HEK293T (cell line): ENCODE measurements around the gene KCNK3.
"Not testable (repeated sequence)": the region's sequence is repeated elsewhere in the genome, so short reads cannot be mapped to it uniquely, and the experiment has no call there.

Experiments
- CTCF ChIA-PET: fragments of 350-600 bp; formaldehyde crosslinking; extraction: SDS; loops from one replicate; lab custom pipeline; 2021; ENCODE audit warnings: antibody characterized with exemption, inconsistent platforms; lab: Yijun Ruan, JAX
- POLR2A ChIA-PET: fragments of 350-600 bp; formaldehyde crosslinking; extraction: SDS; loops from one replicate; lab custom pipeline; 2020; ENCODE audit warnings: antibody characterized with exemption, inconsistent platforms; lab: Yijun Ruan, JAX
- DNase-seq: peaks from one replicate; pipeline ENCODE4 v3.0.0; 2012; ENCODE audit warnings: mixed read lengths; ENCODE audit errors: extremely low spot score
- ARNT ChIP-seq: fragments of 450-650 bp; IDR thresholded peaks from 2 replicates; pipeline ENCODE4 v1.6.1; 2017; ENCODE audit warnings: mild to moderate bottlenecking
- BHLHE40 ChIP-seq: fragments of 450-650 bp; IDR thresholded peaks from 2 replicates; pipeline ENCODE4 v1.6.1; 2016; ENCODE audit warnings: mild to moderate bottlenecking, moderate library complexity, borderline replicate concordance
- CTBP1 ChIP-seq: fragments of 450-650 bp; IDR thresholded peaks from 2 replicates; pipeline ENCODE4 v1.6.1; 2016; ENCODE audit warnings: borderline replicate concordance
- ELF4 ChIP-seq: fragments of 450-650 bp; IDR thresholded peaks from 2 replicates; pipeline ENCODE4 v1.6.1; 2017; ENCODE audit warnings: antibody characterized with exemption
- FOXA1 ChIP-seq: fragments of 450-650 bp; IDR thresholded peaks from 2 replicates; pipeline ENCODE4 v1.6.1; 2016; ENCODE audit warnings: mild to moderate bottlenecking
- FOXK2 ChIP-seq: fragments of 450-650 bp; IDR thresholded peaks from 2 replicates; pipeline ENCODE4 v1.6.1; 2016; ENCODE audit warnings: mild to moderate bottlenecking
- FOXM1 ChIP-seq: fragments of 450-650 bp; IDR thresholded peaks from 2 replicates; pipeline ENCODE4 v1.6.1; 2017; ENCODE audit warnings: mild to moderate bottlenecking, borderline replicate concordance
- HDGF ChIP-seq: fragments of 450-650 bp; IDR thresholded peaks from 2 replicates; pipeline ENCODE4 v1.6.1; 2017; ENCODE audit warnings: antibody characterized with exemption, borderline replicate concordance
- L3MBTL2 ChIP-seq: fragments of 450-650 bp; conservative IDR thresholded peaks from 2 replicates; pipeline ENCODE4 v1.6.1; 2016; ENCODE audit warnings: mild to moderate bottlenecking
- LEF1 ChIP-seq: fragments of 450-650 bp; IDR thresholded peaks from 2 replicates; pipeline ENCODE4 v1.6.1; 2017; ENCODE audit warnings: mild to moderate bottlenecking, borderline replicate concordance
- NFRKB ChIP-seq: fragments of 450-650 bp; IDR thresholded peaks from 2 replicates; pipeline ENCODE4 v1.6.1; 2016; ENCODE audit warnings: mild to moderate bottlenecking, moderate library complexity
- SP1 ChIP-seq: fragments of 450-650 bp; IDR thresholded peaks from 2 replicates; pipeline ENCODE4 v1.6.1; 2017
- SUZ12 ChIP-seq: fragments of 450-650 bp; IDR thresholded peaks from 2 replicates; pipeline ENCODE4 v1.6.1; 2016; ENCODE audit warnings: mild to moderate bottlenecking
- TARDBP ChIP-seq: fragments of 450-650 bp; IDR thresholded peaks from 2 replicates; pipeline ENCODE4 v1.6.1; 2016
- ZNF384 ChIP-seq: fragments of 450-650 bp; IDR thresholded peaks from 2 replicates; pipeline ENCODE4 v1.6.1; 2016
- TF ChIP-seq, protein P1 (sequence below): fragments of 450-650 bp; IDR thresholded peaks from 2 replicates; pipeline ENCODE4 v1.6.1; 2016

KCNK3 gene

DNA sequence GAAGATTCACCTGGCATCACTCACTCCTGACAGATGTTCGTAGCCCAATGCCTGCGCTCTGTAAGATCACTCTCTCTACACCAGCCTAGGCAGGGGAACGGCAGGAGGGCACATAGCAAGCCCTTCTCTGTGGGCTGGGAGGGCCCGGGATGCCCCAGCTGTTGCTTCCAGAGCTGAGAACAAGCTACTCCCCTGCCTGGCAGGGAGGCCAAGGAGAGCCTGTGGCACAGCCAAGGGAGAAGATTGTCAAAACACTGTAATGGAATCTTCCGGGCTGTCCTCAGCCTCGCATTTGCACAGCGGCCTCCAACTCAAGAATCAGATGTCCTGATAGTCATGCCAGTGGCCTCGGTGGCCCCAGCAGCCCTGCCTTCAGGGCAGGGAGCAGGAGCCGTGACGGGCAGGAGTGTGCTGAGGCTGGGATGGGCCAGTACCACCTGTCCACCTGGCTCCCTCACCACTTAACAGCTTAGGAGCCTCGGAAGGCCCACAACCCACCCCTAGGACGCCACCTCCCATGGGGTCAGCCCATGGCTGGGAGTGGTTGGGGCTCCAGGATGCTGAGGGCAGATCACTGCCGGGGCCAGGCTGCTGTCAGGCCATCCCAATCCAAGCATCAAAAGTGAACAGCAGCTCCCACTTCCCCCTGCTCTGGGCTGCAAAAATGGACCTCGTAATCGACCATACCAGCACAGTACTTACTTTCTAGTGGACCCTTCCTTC is 49.7 kb downstream of the KCNK3 start:
- CTCF ChIA-PET: no interaction called here
- no peak for DNase-seq
- no peak for TF ChIP-seq TARDBP
- POLR2A ChIA-PET: no interaction called here

DNA sequence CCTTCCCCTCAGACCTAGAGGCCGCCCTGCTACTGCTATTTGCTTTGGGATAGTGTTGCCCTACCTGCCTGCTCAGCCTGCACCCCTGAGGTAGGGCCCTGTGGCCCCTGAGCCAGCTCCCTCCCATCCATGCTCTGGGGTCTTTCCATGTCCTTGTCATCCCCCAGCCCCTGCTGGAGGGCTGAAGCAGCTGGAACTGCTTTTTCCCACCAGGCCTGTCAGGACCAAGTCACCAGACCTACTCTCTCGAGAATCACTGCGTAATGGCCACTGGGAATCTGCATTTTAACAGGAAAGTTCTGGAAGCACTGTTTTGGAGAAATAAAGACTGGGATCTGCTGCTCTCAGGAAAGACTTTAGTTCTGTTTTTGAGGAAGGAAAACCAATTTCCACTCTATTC is 51.3 kb downstream of the KCNK3 start:
- CTCF ChIA-PET: no interaction called here
- TF ChIP-seq ELF4: no peak
- no peak for TF ChIP-seq SUZ12
- no peak for TF ChIP-seq LEF1
- TF ChIP-seq BHLHE40: no peak
- no peak for TF ChIP-seq FOXK2
- no peak for TF ChIP-seq CTBP1
- TF ChIP-seq ARNT: no peak
- TF ChIP-seq NFRKB: no peak
- no peak for TF ChIP-seq TARDBP
- TF ChIP-seq FOXA1: no peak
- TF ChIP-seq, protein P1, sequence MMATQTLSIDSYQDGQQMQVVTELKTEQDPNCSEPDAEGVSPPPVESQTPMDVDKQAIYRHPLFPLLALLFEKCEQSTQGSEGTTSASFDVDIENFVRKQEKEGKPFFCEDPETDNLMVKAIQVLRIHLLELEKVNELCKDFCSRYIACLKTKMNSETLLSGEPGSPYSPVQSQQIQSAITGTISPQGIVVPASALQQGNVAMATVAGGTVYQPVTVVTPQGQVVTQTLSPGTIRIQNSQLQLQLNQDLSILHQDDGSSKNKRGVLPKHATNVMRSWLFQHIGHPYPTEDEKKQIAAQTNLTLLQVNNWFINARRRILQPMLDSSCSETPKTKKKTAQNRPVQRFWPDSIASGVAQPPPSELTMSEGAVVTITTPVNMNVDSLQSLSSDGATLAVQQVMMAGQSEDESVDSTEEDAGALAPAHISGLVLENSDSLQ: no peak
- no peak for TF ChIP-seq SP1
- no peak for TF ChIP-seq FOXM1
- no peak for TF ChIP-seq L3MBTL2
- POLR2A ChIA-PET: interaction anchor here (1.4 kb wide), 1 partner anchor 129 kb away, joined by 3 read pairs; no protein-coding TSS in a partner anchor
- DNase-seq: no peak

DNA sequence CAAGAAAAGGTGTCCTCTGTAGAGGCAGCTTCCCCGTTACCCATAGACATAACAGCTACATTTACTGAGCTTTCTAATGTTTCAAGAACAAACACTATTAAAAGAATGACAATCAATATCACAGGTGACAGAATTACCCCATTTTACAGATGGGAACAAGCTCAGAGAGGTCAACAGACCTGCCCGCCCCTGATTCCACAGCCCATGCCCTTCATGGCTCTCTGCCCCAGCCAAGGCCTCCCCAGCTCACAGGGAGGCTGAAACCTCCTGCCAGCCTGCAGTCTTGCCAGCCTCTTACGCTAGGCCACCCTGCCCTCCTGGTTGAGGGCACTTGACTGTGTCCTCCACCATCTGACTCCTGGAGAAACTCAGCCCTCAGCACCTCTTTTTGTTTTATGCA is 52.4 kb downstream of the KCNK3 start:
- no peak for DNase-seq
- TF ChIP-seq FOXA1 (no peak), TARDBP (no peak), ELF4 (no peak), HDGF (no peak), BHLHE40 (no peak), SUZ12 (no peak), NFRKB (no peak), FOXM1 (no peak), FOXK2 (no peak), ARNT (no peak), CTBP1 (no peak), SP1 (no peak), LEF1 (no peak), L3MBTL2 (no peak), ZNF384 (no peak)
- TF ChIP-seq, protein P1: no peak
- POLR2A ChIA-PET: no interaction called here
- CTCF ChIA-PET: interaction anchor here (0.6 to 3.4 kb wide), 5 partner anchors 11 to 158 kb away, joined by 3 to 28 read pairs (median 4); no protein-coding TSS in a partner anchor

DNA sequence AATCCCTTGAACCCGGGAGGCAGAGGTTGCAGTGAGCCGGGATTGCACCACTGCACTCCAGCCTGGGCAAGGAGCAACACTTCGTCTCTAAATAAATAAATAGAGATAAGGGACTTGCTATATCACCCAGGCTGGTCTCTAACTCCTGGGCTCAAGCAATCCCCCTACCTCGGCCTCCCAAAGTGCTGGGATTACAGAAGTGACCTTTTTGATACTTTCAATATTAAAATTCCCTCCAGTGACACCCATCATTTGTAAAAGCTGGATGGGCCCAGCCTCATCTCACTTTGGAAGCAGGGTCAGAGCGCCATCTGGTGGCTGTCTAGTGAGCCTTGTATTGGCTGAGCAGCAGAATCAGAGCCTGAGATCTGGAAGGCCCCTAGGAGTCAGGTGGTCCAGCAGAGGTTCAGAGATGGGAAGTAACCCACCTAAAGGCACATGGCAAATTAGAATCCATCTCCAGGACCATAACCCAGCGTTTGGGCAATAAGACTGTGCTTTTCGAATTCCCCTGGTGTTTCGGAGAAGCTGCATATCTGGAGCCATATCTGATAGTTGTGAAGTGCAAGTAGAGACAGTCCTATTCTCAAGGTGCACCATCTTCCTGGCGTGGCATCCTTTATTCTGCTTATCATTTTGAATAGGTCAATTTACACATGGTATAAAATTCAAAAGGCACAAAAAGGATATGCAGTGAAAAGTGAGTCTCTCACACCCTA is 53.2 kb downstream of the KCNK3 start:
- ChIA-PET CTCF (interaction anchor here (0.6 to 3.4 kb wide), 5 partner anchors 10 to 154 kb away, joined by 3 to 28 read pairs (median 3); no protein-coding TSS in a partner anchor), POLR2A (no interaction called here)
- DNase-seq: peak; percentile 83
- TF ChIP-seq LEF1 (no peak), NFRKB (no peak), HDGF (no peak), FOXM1 (no peak), CTBP1 (no peak), ARNT (no peak)

DNA sequence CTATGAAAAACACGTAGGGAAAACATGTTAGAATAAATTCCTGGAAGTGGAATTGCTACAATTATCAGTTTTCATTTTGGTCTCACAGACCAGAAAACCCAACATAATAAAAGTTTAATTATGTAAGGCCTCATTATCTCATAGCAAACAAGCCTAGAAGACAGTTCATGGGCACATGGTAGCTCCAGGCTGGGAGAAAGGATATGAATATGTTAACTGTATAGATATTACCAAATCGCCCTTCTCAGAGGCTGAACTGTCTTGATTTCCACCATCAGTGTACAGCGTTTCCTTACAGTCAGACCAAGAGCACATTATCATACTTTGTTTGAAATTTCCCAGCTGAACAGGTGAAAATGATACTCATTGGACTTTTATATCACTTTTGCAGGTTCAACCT is 54.4 kb downstream of the KCNK3 start:
- TF ChIP-seq ARNT: no peak
- ChIA-PET CTCF (interaction anchor here (0.9 to 3.4 kb wide), 2 partner anchors 139 to 142 kb away, joined by 4 to 28 read pairs; no protein-coding TSS in a partner anchor), POLR2A (no interaction called here)
- no peak for DNase-seq

DNA sequence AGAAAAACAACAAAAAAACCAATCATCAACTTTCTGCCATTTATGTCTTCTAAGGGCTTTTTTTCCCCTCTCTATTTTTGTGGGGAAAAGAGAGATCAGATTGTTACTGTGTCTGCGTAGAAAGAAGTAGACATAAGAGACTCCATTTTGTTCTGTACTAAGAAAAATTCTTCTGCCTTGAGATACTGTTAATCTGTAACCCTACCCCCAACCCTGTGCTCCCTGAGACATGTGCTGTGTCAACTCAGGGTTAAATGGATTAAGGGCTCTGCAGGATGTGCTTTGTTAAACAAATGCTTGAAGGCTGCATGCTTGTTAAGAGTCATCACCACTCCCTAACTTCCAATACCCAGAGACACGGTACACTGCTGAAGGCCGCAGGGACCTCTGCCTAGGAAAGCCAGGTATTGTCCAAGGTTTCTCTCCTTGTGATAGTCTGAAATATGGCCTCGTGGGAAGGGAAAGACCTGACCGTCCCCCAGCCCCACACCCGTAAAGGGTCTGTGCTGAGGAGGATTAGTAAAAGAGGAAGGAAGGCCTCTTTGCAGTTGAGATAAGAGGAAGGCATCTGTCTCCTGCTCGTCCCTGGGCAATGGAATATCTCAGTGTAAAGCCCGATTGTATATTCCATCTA is 57.4 kb downstream of the KCNK3 start:
- DNase-seq, POLR2A ChIA-PET, CTCF ChIA-PET: not testable (repeated sequence)

DNA sequence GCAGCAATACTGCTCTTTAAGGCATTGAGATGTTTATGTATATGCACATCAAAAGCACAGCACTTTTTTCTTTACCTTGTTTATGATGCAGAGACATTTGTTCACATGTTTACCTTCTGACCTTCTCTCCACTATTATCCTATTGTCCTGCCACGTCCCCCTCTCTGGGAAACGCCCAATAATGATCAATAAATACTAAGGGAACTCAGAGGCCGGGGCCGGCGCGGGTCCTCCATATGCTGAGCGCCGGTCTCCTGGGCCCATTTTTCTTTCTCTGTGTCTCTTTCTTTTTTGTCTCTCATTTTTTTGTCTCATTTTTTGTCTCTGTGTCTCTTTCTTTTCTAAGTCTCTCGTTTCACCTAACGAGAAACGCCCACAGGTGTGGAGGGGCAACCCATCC is 57.9 kb downstream of the KCNK3 start:
- DNase-seq, CTCF ChIA-PET, POLR2A ChIA-PET: not testable (repeated sequence)
